BJ (cell line): ENCODE measurements around the gene RLN3. TPM values are rescaled to one million over a fixed set of nuclear protein-coding genes. Genes with fewer than 3 reads are reported as not detected.

Experiments used
- CTCF ChIA-PET: fragments of 350-600 bp; formaldehyde crosslinking; extraction: SDS; loops from one replicate; lab custom pipeline; 2021; ENCODE audit warnings: antibody characterized with exemption, inconsistent platforms; lab: Yijun Ruan, JAX
- POLR2A ChIA-PET: fragments of 300-600 bp; sonication (Branson Sonifier 250); formaldehyde crosslinking; extraction: SDS; loops from one replicate; lab custom pipeline; 2021; ENCODE audit warnings: antibody characterized with exemption; lab: Charles Lee
- DNase-seq: peaks from one replicate; pipeline ENCODE4 v3.0.0-alpha.2; 2011; ENCODE audit warnings: low read depth
- H3K27me3 ChIP-seq: 2 replicates; pipeline ENCODE4 v1.6.0; 2011; ENCODE audit warnings: low read length; ENCODE audit not compliant: control insufficient read depth, insufficient read depth
- H3K36me3 ChIP-seq: 2 replicates; pipeline ENCODE4 v1.5.1; 2011; ENCODE audit warnings: low read length; ENCODE audit not compliant: control insufficient read depth, insufficient read depth
- H3K4me3 ChIP-seq: 2 replicates; pipeline ENCODE4 v1.5.1; 2011; ENCODE audit warnings: low read depth, mild to moderate bottlenecking, control low read depth, low read length
- CTCF ChIP-seq: IDR thresholded peaks from 2 replicates; pipeline ENCODE4 v1.5.1; 2011; ENCODE audit warnings: low read depth, mild to moderate bottlenecking, control low read depth, inconsistent platforms, low read length, moderate library complexity; ENCODE audit not compliant: insufficient read depth
- polyA plus RNA-seq: library from polyadenylated mRNA; depleted of rRNA; stranded (reverse); fragments of >200 nt; gene quantifications from 2 replicates; pipeline ENCODE4 v1.2.3, GENCODE V29; 2011

Gene RLN3
- polyA plus RNA-seq, 1 experiment, result not detected

DNA sequence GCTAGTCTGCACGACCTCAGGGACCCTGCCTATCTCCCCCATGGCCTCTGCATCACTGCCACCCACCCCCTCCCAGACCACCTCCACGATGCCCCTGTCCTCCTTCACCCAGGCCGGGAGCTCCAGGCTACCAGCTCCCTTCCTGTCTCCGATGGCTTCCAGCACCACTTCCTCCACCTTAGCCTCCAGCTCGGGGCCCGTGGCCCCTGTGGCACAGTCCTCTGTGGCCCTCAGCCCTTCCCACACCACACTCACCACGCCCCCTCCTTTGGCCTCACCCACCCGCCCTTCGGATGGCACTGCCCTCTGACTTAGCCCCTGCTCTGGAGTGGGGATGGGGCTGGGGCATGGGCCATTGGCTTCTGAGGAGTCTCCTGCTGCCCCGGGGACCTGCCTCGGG lies 26.8 kb downstream of the RLN3 start:
- ChIA-PET CTCF (interaction anchor here (0.6 to 1.0 kb wide), 4 partner anchors 12 to 83 kb away, joined by 3 to 5 read pairs (median 3); no protein-coding TSS in a partner anchor), POLR2A (no interaction called here)
- no peak for TF ChIP-seq CTCF
- DNase-seq, result no peak
- peaks cover 7% of the 10 kb centered on the region; the same call in 1 of the 2 replicates for H3K27me3 ChIP-seq
- H3K36me3 ChIP-seq, result no peaks in the 10 kb centered on the region
- H3K4me3 ChIP-seq, result no peak overlapping the region

DNA sequence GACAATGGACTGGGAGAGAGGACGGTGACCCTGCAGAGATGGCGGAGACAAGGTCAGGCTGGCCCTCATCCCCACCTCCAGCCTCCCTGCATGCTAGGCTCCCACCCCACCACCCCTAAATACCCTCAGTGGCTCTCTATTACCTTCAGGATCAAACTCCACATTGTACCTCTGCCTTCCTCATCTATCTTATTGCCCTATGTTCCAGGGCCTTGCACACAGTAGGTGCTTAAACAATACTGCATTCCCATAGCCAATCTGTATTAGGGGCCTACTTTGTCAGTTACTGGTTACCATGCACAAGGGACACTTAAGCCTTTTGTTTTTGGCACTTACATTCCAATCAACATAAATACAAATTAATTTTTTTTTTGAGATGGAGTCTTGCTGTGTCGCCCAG lies 27.4 kb downstream of the RLN3 start:
- no peak for DNase-seq
- H3K4me3 ChIP-seq, result no peak overlapping the region
- TF ChIP-seq CTCF, result no peak
- POLR2A ChIA-PET, result no interaction called here
- peaks cover 8% of the 10 kb centered on the region; the same call in 1 of the 2 replicates for H3K27me3 ChIP-seq
- no peaks in the 10 kb centered on the region for H3K36me3 ChIP-seq
- CTCF ChIA-PET, result interaction anchor here (0.8 to 8.7 kb wide), 3 partner anchors 16 to 176 kb away, joined by 3 to 115 read pairs (median 3); partner anchors contain the start of gene MISP3

DNA sequence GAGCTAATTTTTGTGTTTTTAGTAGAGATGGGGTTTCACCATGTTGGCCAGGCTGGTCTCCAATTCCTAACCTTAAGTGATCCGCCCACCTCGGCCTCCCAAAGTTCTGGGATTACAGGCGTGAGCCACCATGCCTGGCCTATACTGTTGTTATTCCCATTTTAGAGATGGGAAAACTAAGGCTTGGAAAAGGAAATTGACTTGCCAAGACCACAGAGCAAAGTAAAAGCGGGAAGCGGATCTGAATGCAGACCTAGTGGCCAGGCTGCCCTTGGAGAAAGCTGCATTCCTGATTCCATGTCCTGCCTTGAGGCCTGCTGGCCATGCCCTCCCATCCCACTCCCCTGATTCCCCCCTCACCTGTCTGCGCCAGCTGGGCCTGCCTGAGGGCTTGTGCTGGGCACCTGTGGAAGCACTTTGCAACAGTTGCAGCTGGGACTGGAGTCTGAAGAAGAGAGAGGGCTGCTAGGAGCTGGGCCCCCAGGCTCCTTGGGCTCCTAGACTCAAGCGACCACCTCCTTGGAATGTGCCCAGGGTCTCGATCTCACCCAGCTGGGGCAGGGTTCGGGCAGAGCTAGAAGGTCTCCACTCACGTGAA lies 28.2 kb downstream of the RLN3 start:
- DNase-seq, result no peak
- no peaks in the 10 kb centered on the region for H3K36me3 ChIP-seq
- peaks cover 8% of the 10 kb centered on the region; the same call in 1 of the 2 replicates for H3K27me3 ChIP-seq
- no peak for TF ChIP-seq CTCF
- H3K4me3 ChIP-seq, result no peak overlapping the region
- ChIA-PET POLR2A (no interaction called here), CTCF (interaction anchor here (0.8 to 8.7 kb wide), 7 partner anchors 13 to 177 kb away, joined by 3 to 115 read pairs (median 3); partner anchors contain the start of genes IL27RA and MISP3)

- peaks cover 8% of the 10 kb centered on the region; the same call in 1 of the 2 replicates for H3K27me3 ChIP-seq
- no peak for TF ChIP-seq CTCF
- no peak for DNase-seq
- no peaks in the 10 kb centered on the region for H3K36me3 ChIP-seq
- CTCF ChIA-PET, result interaction anchor here (0.6 to 8.7 kb wide), 8 partner anchors 11 to 177 kb away, joined by 3 to 115 read pairs (median 4); partner anchors contain the start of genes IL27RA and MISP3
- H3K4me3 ChIP-seq, result peak overlapping the region; percentile 39
- POLR2A ChIA-PET, result interaction anchor here (0.7 kb wide), 1 partner anchor 60 kb away, joined by 3 read pairs; no protein-coding TSS in a partner anchor
Measured at GRCh38 chr19:14056741-14057356, 28.9 kb downstream of the RLN3 start.
